Left colon (tissue), 2 donors: Measurements from ENCODE around the gene KREMEN2. TPM values are rescaled to one million over a fixed set of nuclear protein-coding genes. Genes with fewer than 3 reads are reported as not detected.

Source experiments
- ATAC-seq: fragments of 200-7000 bp; cut with Tn5 transposase; one replicate; pipeline ENCODE4 v1.9.1; 2020; ENCODE audit warnings: mild to moderate bottlenecking, moderate library complexity
- DNase-seq, 2 donors: peaks; one replicate each; pipeline ENCODE4 v3.0.0-alpha.2; 2020
- intact Hi-C, 2 donors: fragments of 100-400 bp; cut with DNase I in 1 of 2; cut with micrococcal nuclease in 1 of 2; formaldehyde crosslinking; loops; one replicate each; pipeline versions ENCODE4 v1.11.2 to v1.14.0; 2022; cut with DNase I, micrococcal nuclease
- total RNA-seq, 2 donors: library from RNA; stranded (reverse); fragmentation: NEBNext Ultra II Directional; extraction: Animal tissue kit (Norgen Biotek cat#: 25700); gene quantifications; one replicate each; pipeline ENCODE4 v1.2.1, GENCODE V29; 2021
- donor health status: DM: no; HTN: no; CAD: no.
- donor health status: DM: yes; HTN: yes; CAD: no.

KREMEN2 gene
- total RNA-seq, 2 donors from 2014 or later, result 0.89 to 1.1 TPM

- intact Hi-C loops, result no loop called here
- no peak for ATAC-seq
- DNase-seq, result no peak
These were observed 48.2 kb downstream of the KREMEN2 start for GRCh38 chr16:3012246-3012645.

GRCh38 chr16:3012828-3013420 lies 48.8 kb downstream of the KREMEN2 start, which contains the start of gene CLDN9:
CLDN9 (plus strand) TSS chr16:3012923; CDS start chr16:3013363, 440 bp downstream.
- peak in 1 of 2 donors; percentile 68 for DNase-seq
- intact Hi-C loops, result no loop called here
- peak; percentile 71 for ATAC-seq

GRCh38 chr16:3013491-3013951 lies 49.4 kb downstream of the KREMEN2 start:
- ATAC-seq (no peak), DNase-seq (no peak)
- intact Hi-C loops, result no loop called here

GRCh38 chr16:3013998-3014690 lies 50.1 kb downstream of the KREMEN2 start:
- ATAC-seq (no peak), DNase-seq (no peak)
- intact Hi-C loops, result no loop called here

- ATAC-seq (no peak), DNase-seq (no peak)
- intact Hi-C loops, result no loop called here
These were observed 50.9 kb downstream of the KREMEN2 start for GRCh38 chr16:3014971-3015370.

- intact Hi-C loops, result no loop called here
- no peak for DNase-seq
- no peak for ATAC-seq
These were observed 51.9 kb downstream of the KREMEN2 start for GRCh38 chr16:3015865-3016521.

GRCh38 chr16:3017344-3017743 lies 53.3 kb downstream of the KREMEN2 start:
- intact Hi-C loops, result no loop called here
- ATAC-seq (no peak), DNase-seq (no peak)

Other genes with a start within 250 kb of the KREMEN2 start
- under 1 TPM; 0.34 to 0.76 TPM for gene PRSS27, start 244.1 kb upstream of the KREMEN2 start, total RNA-seq
- 100 to 1,000 TPM; 476 to 593 TPM for gene SRRM2, start 211.6 kb upstream of the KREMEN2 start, total RNA-seq
- 100 to 1,000 TPM; 209 to 336 TPM for gene ELOB, start 187.0 kb upstream of the KREMEN2 start, total RNA-seq
- gene PRSS33, start 176.7 kb upstream of the KREMEN2 start, total RNA-seq, result not detected
- gene PRSS41, start 165.8 kb upstream of the KREMEN2 start, total RNA-seq, result not detected
- gene PRSS21, start 147.0 kb upstream of the KREMEN2 start, total RNA-seq, result 1 to 10 TPM; 1.7 to 6.4 TPM
- 10 to 100 TPM; 40.9 to 50.0 TPM for gene ZG16B, start 134.0 kb upstream of the KREMEN2 start, total RNA-seq
- 10 to 100 TPM in 1 of 2 donors, under 1 TPM in 1; 0.78 to 12.9 TPM for gene PRSS22, start 106.1 kb upstream of the KREMEN2 start, total RNA-seq
- 10 to 100 TPM; 20.7 to 30.8 TPM for gene FLYWCH2, start 81.1 kb upstream of the KREMEN2 start, total RNA-seq
- 10 to 100 TPM; 23.0 to 27.3 TPM for gene FLYWCH1, start 52.3 kb upstream of the KREMEN2 start, total RNA-seq
- gene PAQR4, start 5.1 kb downstream of the KREMEN2 start, total RNA-seq, result 10 to 100 TPM in 1 of 2 donors, 1 to 10 TPM in 1; 8.7 to 12.7 TPM
- gene PKMYT1, start 16.2 kb downstream of the KREMEN2 start, total RNA-seq, result 10 to 100 TPM in 1 of 2 donors, 1 to 10 TPM in 1; 4.4 to 12.6 TPM
- gene CLDN9, start 48.6 kb downstream of the KREMEN2 start, total RNA-seq, result under 1 TPM; 0.40 to 0.42 TPM
- not detected for gene CLDN6, start 53.9 kb downstream of the KREMEN2 start, total RNA-seq
- gene TNFRSF12A, start 56.1 kb downstream of the KREMEN2 start, total RNA-seq, result 10 to 100 TPM; 10.5 to 19.3 TPM
- gene HCFC1R1, start 59.7 kb downstream of the KREMEN2 start, total RNA-seq, result 10 to 100 TPM; 26.6 to 31.4 TPM
- gene THOC6, start 59.8 kb downstream of the KREMEN2 start, total RNA-seq, result 10 to 100 TPM; 18.8 to 19.3 TPM
- 100 to 1,000 TPM in 1 of 2 donors, 10 to 100 TPM in 1; 91.8 to 107 TPM for gene BICDL2, start 72.7 kb downstream of the KREMEN2 start, total RNA-seq
- gene MMP25, start 82.3 kb downstream of the KREMEN2 start, total RNA-seq, result 1 to 10 TPM in 1 of 2 donors, under 1 TPM in 1; 0.70 to 1.1 TPM
- 100 to 1,000 TPM; 265 to 865 TPM for gene IL32, start 101.4 kb downstream of the KREMEN2 start, total RNA-seq
- not detected for gene ZSCAN10, start 135.0 kb downstream of the KREMEN2 start, total RNA-seq
- gene ZNF205, start 148.3 kb downstream of the KREMEN2 start, total RNA-seq, result 1 to 10 TPM; 8.2 to 9.6 TPM
- gene ZNF213, start 170.8 kb downstream of the KREMEN2 start, total RNA-seq, result 10 to 100 TPM; 12.3 to 13.8 TPM
- gene OR1F1, start 223.9 kb downstream of the KREMEN2 start, total RNA-seq, result not detected